CD4-positive, CD25-positive, alpha-beta regulatory T cell (primary cell): ENCODE measurements around the gene NLGN4Y. TPM values are rescaled to one million over a fixed set of nuclear protein-coding genes. Genes with fewer than 3 reads are reported as not detected.

Experiments used
- ATAC-seq, 2 donors: fragments of 150-1000 bp; cut with Tn5 transposase; one replicate each; pipeline ENCODE4 v1.10.0; 2021; ENCODE audit warnings: low read depth in 2 of 2, moderate number of reproducible peaks in 2 of 2, moderate library complexity in 1 of 2
- DNase-seq, 3 donors: peaks; one replicate each; pipeline versions ENCODE4 v3.0.0 to v3.0.0-alpha.2; 2012 to 2022; ENCODE audit warnings: mixed read lengths in 1 of 3
- H3K27ac ChIP-seq: one replicate; pipeline ENCODE4 v1.7.0; 2013; ENCODE audit warnings: mild to moderate bottlenecking, low read length; ENCODE audit not compliant: insufficient read depth, poor library complexity, severe bottlenecking
- H3K27me3 ChIP-seq: one replicate; pipeline ENCODE4 v1.7.0; 2013; ENCODE audit warnings: low read length; ENCODE audit not compliant: control insufficient read depth, insufficient read depth
- H3K36me3 ChIP-seq: one replicate; pipeline ENCODE4 v1.7.0; 2013; ENCODE audit warnings: mild to moderate bottlenecking, low read length, moderate library complexity; ENCODE audit not compliant: control insufficient read depth, insufficient read depth
- H3K4me1 ChIP-seq: 2 replicates; pipeline ENCODE4 v1.7.0; 2013; ENCODE audit warnings: mild to moderate bottlenecking, low read length; ENCODE audit not compliant: insufficient read depth, control insufficient read depth, poor library complexity, severe bottlenecking
- H3K4me3 ChIP-seq: one replicate; pipeline ENCODE4 v1.7.0; 2013; ENCODE audit warnings: low read depth, mild to moderate bottlenecking, low read length, moderate library complexity
- H3K9me3 ChIP-seq, 2 experiments: 1 replicate in 1 of 2; 2 replicates in 1 of 2; pipeline ENCODE4 v1.7.0; 2013; ENCODE audit warnings: low read length in 2 of 2, mild to moderate bottlenecking in 1 of 2, moderate library complexity in 1 of 2; ENCODE audit not compliant: control insufficient read depth in 2 of 2
- H3K27ac Mint-ChIP-seq, 3 donors: one replicate each; pipeline ENCODE4 v1.8.0; 2020 to 2022; ENCODE audit warnings: mild to moderate bottlenecking in 3 of 3, mixed read lengths in 3 of 3, moderate library complexity in 2 of 3
- H3K27me3 Mint-ChIP-seq: one replicate; pipeline ENCODE4 v1.8.0; 2022; ENCODE audit warnings: mild to moderate bottlenecking, mixed read lengths
- H3K36me3 Mint-ChIP-seq: one replicate; pipeline ENCODE4 v1.8.0; 2020; ENCODE audit warnings: mixed read lengths
- H3K4me1 Mint-ChIP-seq, 4 donors: one replicate each; pipeline ENCODE4 v1.8.0; 2020 to 2022; ENCODE audit warnings: mixed read lengths in 4 of 4, mild to moderate bottlenecking in 1 of 4
- H3K4me3 Mint-ChIP-seq, 4 donors: one replicate each; pipeline ENCODE4 v1.8.0; 2020 to 2022; ENCODE audit warnings: mild to moderate bottlenecking in 4 of 4, mixed read lengths in 4 of 4, moderate library complexity in 3 of 4
- H3K9me3 Mint-ChIP-seq, 7 donors: one replicate each; pipeline ENCODE4 v1.8.0; 2020 to 2022; ENCODE audit warnings: mixed read lengths in 7 of 7, mild to moderate bottlenecking in 3 of 7, moderate library complexity in 2 of 7
- polyA plus RNA-seq, 4 donors: library from polyadenylated mRNA; unstranded; fragments of 300-500 nt; fragmentation: Illumina TruSeq; gene quantifications; one replicate each; pipeline ENCODE4 v1.2.3, GENCODE V29; 2021
- total RNA-seq: library from RNA; stranded (reverse); gene quantifications from one replicate; pipeline ENCODE4 v1.2.3, GENCODE V29; 2022

NLGN4Y gene
- total and polyA plus RNA-seq, 5 donors from 2014 or later: 2.4 TPM; not detected in 4

- Histone ChIP-seq H3K9me3 (no peaks in the 10 kb centered on the region), H3K4me1 (no peaks in the 10 kb centered on the region), H3K36me3 (no peaks in the 10 kb centered on the region), H3K27me3 (no peaks in the 10 kb centered on the region), H3K4me3 (peak overlapping the region; percentile 48), H3K27ac (no peak overlapping the region)
- Mint-ChIP-seq H3K27ac (no peak overlapping the region), H3K4me3 (peak overlapping the region in 1 of 4 donors; percentile 92), H3K27me3 (peaks cover 16% of the 10 kb centered on the region), H3K36me3 (no peaks in the 10 kb centered on the region), H3K9me3 (no peaks in the 10 kb centered on the region), H3K4me1 (peaks cover 0 to 5% (median 0%) of the 10 kb centered on the region in 4 donors)
- ATAC-seq: no peak
- DNase-seq: no peak
Measured at GRCh38 chrY:14525315-14525714, 986 bp downstream of the NLGN4Y start.

GRCh38 chrY:14528361-14528760, 4.0 kb downstream of the NLGN4Y start:
- H3K9me3 Mint-ChIP-seq: no peaks in the 10 kb centered on the region
- H3K4me3 Mint-ChIP-seq: no peak overlapping the region
- peaks cover 3% of the 10 kb centered on the region for H3K27me3 Mint-ChIP-seq
- no peaks in the 10 kb centered on the region for H3K36me3 Mint-ChIP-seq
- H3K27ac Mint-ChIP-seq: no peak overlapping the region
- no peaks in the 10 kb centered on the region for H3K4me1 ChIP-seq
- no peak for DNase-seq
- H3K4me1 Mint-ChIP-seq: no peaks in the 10 kb centered on the region
- H3K36me3 ChIP-seq: no peaks in the 10 kb centered on the region
- H3K4me3 ChIP-seq: no peak overlapping the region
- no peak overlapping the region for H3K27ac ChIP-seq
- no peaks in the 10 kb centered on the region for H3K9me3 ChIP-seq
- no peak for ATAC-seq
- no peaks in the 10 kb centered on the region for H3K27me3 ChIP-seq

GRCh38 chrY:14536703-14537102, 12.4 kb downstream of the NLGN4Y start:
- Mint-ChIP-seq H3K4me1 (peaks cover 0 to 3% (median 0%) of the 10 kb centered on the region in 4 donors), H3K4me3 (no peak overlapping the region), H3K27me3 (no peaks in the 10 kb centered on the region), H3K36me3 (no peaks in the 10 kb centered on the region), H3K9me3 (peaks cover 0 to 3% (median 0%) of the 10 kb centered on the region in 7 donors), H3K27ac (no peak overlapping the region)
- H3K4me1 ChIP-seq: no peaks in the 10 kb centered on the region
- no peak for ATAC-seq
- no peaks in the 10 kb centered on the region for H3K36me3 ChIP-seq
- no peak overlapping the region for H3K27ac ChIP-seq
- H3K4me3 ChIP-seq: no peak overlapping the region
- no peaks in the 10 kb centered on the region for H3K27me3 ChIP-seq
- H3K9me3 ChIP-seq: no peaks in the 10 kb centered on the region
- DNase-seq: no peak

GRCh38 chrY:14543506-14543905, 19.2 kb downstream of the NLGN4Y start:
- Histone ChIP-seq H3K4me1 (no peaks in the 10 kb centered on the region), H3K27ac (no peak overlapping the region), H3K27me3 (no peaks in the 10 kb centered on the region), H3K36me3 (no peaks in the 10 kb centered on the region), H3K9me3 (no peaks in the 10 kb centered on the region), H3K4me3 (no peak overlapping the region)
- Mint-ChIP-seq H3K36me3 (no peaks in the 10 kb centered on the region), H3K4me3 (no peak overlapping the region), H3K27ac (no peak overlapping the region), H3K4me1 (no peaks in the 10 kb centered on the region), H3K9me3 (peaks cover 0 to 3% (median 0%) of the 10 kb centered on the region in 7 donors), H3K27me3 (no peaks in the 10 kb centered on the region)
- ATAC-seq: no peak
- no peak for DNase-seq

GRCh38 chrY:14581294-14581693, 57.0 kb downstream of the NLGN4Y start:
- H3K27me3 Mint-ChIP-seq: no peaks in the 10 kb centered on the region
- no peak for ATAC-seq
- Histone ChIP-seq H3K36me3 (no peaks in the 10 kb centered on the region), H3K4me3 (no peak overlapping the region), H3K27ac (no peak overlapping the region), H3K4me1 (no peaks in the 10 kb centered on the region), H3K27me3 (no peaks in the 10 kb centered on the region), H3K9me3 (no peaks in the 10 kb centered on the region)
- no peak overlapping the region for H3K4me3 Mint-ChIP-seq
- no peaks in the 10 kb centered on the region for H3K36me3 Mint-ChIP-seq
- no peaks in the 10 kb centered on the region for H3K9me3 Mint-ChIP-seq
- H3K27ac Mint-ChIP-seq: no peak overlapping the region
- no peaks in the 10 kb centered on the region for H3K4me1 Mint-ChIP-seq
- no peak for DNase-seq

GRCh38 chrY:14586725-14587124, 62.4 kb downstream of the NLGN4Y start:
- Histone ChIP-seq H3K27ac (no peak overlapping the region), H3K4me1 (no peaks in the 10 kb centered on the region), H3K4me3 (no peak overlapping the region), H3K9me3 (no peaks in the 10 kb centered on the region), H3K36me3 (no peaks in the 10 kb centered on the region), H3K27me3 (no peaks in the 10 kb centered on the region)
- no peaks in the 10 kb centered on the region for H3K27me3 Mint-ChIP-seq
- H3K4me3 Mint-ChIP-seq: no peak overlapping the region
- no peak overlapping the region for H3K27ac Mint-ChIP-seq
- DNase-seq (no peak), ATAC-seq (no peak)
- H3K9me3 Mint-ChIP-seq: peaks cover 0 to 3% (median 0%) of the 10 kb centered on the region in 7 donors
- H3K4me1 Mint-ChIP-seq: no peaks in the 10 kb centered on the region
- no peaks in the 10 kb centered on the region for H3K36me3 Mint-ChIP-seq

- no peaks in the 10 kb centered on the region for H3K36me3 Mint-ChIP-seq
- H3K27ac ChIP-seq: no peak overlapping the region
- H3K4me1 Mint-ChIP-seq: no peaks in the 10 kb centered on the region
- H3K36me3 ChIP-seq: no peaks in the 10 kb centered on the region
- no peaks in the 10 kb centered on the region for H3K9me3 ChIP-seq
- no peak for DNase-seq
- no peaks in the 10 kb centered on the region for H3K4me1 ChIP-seq
- no peaks in the 10 kb centered on the region for H3K27me3 ChIP-seq
- H3K4me3 Mint-ChIP-seq: no peak overlapping the region
- no peaks in the 10 kb centered on the region for H3K9me3 Mint-ChIP-seq
- no peaks in the 10 kb centered on the region for H3K27me3 Mint-ChIP-seq
- no peak overlapping the region for H3K27ac Mint-ChIP-seq
- no peak overlapping the region for H3K4me3 ChIP-seq
- ATAC-seq: no peak
Measured at GRCh38 chrY:14601372-14601771, 77.0 kb downstream of the NLGN4Y start.

GRCh38 chrY:14617625-14618024, 93.3 kb downstream of the NLGN4Y start:
- H3K27ac ChIP-seq: no peak overlapping the region
- DNase-seq (no peak), ATAC-seq (no peak)
- Mint-ChIP-seq H3K4me1 (no peaks in the 10 kb centered on the region), H3K36me3 (no peaks in the 10 kb centered on the region), H3K4me3 (no peak overlapping the region), H3K9me3 (no peaks in the 10 kb centered on the region), H3K27me3 (no peaks in the 10 kb centered on the region), H3K27ac (no peak overlapping the region)
- no peak overlapping the region for H3K4me3 ChIP-seq
- no peaks in the 10 kb centered on the region for H3K27me3 ChIP-seq
- H3K9me3 ChIP-seq: no peaks in the 10 kb centered on the region
- H3K4me1 ChIP-seq: no peaks in the 10 kb centered on the region
- H3K36me3 ChIP-seq: no peaks in the 10 kb centered on the region
